HG03280 (cell line): Measurements from ENCODE around the gene PPP1R14C.
"Not testable (repeated sequence)": the region's sequence is repeated elsewhere in the genome, so short reads cannot be mapped to it uniquely, and the experiment has no call there.

Experiments
- ATAC-seq: cut with Tn5 transposase; IDR thresholded peaks from one replicate; pipeline ENCODE4 v1.9.1; 2021; ENCODE audit warnings: mild to moderate bottlenecking, moderate library complexity; ENCODE audit not compliant: unreplicated experiment

The PPP1R14C gene

DNA sequence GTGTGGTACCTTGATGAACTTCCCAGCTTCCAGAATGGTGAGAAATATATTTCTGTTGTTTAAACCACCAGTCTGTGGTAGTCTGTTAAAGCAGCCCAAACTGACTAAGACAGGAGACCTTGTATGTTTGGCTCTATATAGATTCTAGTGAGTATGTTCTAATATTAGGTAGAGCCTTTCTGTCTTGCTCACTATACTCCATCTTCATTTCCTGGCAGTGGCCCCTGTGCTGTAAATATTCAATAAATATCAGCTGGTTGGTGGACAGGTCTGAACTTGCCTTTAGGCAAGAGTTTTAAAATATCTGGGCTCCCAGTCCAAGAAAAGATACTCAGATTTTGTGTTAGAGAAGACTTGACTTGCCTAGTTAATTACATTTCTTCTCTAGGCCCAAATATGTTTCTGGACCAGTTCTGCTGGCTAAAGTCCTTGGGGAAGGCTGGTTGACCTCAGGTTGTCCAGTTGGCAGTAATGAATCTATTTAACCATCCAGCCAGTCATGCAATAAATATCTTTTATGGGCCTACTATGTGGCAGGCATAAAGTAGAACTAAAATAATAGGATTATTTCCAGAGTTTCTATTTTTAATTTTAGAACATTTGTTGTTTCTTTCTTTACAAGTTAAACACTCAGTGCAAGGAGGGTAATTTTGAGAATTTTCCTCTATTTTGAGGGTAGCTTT lies 22.3 kb downstream of the PPP1R14C start:
- no peak for ATAC-seq

DNA sequence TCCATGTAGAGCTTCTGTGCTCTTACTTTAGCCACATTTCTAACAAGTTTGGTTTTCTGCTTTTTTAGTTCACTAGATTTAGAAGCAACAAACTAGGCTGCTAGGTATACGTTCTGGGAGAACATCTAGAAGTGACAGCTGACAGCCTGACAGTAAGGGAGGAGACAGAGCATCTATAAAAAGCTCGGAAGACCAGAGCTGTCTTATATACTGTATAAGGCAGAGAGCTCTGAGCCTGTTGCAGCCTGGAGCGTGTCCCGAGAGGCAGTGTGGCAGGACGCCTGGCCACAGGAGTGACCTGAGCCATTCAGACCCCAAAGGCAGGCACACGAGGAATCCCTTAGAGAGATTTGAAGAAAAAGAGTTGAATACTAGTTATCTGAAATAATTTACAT lies 24.6 kb downstream of the PPP1R14C start:
- no peak for ATAC-seq

- no peak for ATAC-seq
These were observed 26.3 kb downstream of the PPP1R14C start for GRCh38 chr6:150169181-150169580.

- no peak for ATAC-seq
These were observed 26.8 kb downstream of the PPP1R14C start for GRCh38 chr6:150169609-150170008.

DNA sequence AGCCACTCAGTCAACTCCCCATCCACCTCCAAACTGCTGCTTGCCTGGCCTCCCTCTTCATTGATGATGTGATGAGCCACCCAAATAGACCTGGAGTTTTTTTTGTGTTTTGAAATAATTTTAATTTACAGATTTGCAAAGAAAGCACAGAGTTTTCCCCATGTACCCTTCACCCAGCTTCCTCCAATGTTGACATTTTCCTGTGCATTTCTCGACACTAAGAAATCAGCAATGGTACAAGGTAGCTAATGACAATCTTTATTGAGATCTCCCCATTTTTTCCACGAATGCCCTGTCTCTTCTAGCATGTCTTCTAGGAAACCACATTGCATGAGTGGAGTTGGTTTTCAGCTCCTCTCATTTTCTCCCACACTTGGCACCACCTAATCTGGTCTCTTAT lies 30.1 kb downstream of the PPP1R14C start:
- no peak for ATAC-seq

- no peak for ATAC-seq
These were observed 32.8 kb downstream of the PPP1R14C start for GRCh38 chr6:150175586-150176151.

- ATAC-seq: no peak
These were observed 33.3 kb downstream of the PPP1R14C start for GRCh38 chr6:150176152-150176551.

GRCh38 chr6:150176659-150177058 lies 33.8 kb downstream of the PPP1R14C start:
- ATAC-seq: no peak

DNA sequence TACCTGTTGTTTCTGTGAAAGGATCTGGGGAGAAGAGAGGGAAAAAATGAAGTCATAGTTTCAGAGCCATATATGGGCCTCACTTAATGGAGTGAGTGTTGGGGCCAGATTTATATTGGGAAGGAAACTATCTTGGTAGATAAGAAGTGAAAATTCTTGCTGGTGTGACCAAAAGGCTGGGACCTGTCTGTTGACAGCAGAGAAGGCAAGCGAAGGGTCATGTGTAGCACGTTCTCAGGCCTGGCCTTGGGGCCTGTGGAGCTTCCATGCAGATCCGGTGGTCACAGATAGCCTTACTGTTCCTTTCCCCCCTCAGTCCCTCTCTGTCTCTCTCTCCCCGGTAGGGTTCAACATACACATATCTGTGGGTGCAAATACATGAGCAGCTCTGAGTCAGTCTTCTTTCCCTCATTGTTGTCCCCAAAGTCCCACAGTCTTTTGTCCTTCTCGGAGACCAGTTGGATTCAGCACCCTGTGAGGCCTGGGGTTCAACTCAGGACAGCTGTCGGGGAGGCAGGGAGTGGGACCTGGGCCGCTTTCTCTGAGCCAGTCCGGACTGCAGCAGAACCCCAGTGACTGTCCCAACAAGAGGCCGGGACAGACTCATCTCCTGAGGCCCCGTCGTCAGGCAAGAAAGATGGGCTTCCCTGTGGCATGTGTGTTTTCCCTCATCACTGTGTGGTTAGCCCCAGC lies 34.6 kb downstream of the PPP1R14C start:
- ATAC-seq: no peak

- no peak for ATAC-seq
These were observed 35.2 kb downstream of the PPP1R14C start for GRCh38 chr6:150177952-150178520.

DNA sequence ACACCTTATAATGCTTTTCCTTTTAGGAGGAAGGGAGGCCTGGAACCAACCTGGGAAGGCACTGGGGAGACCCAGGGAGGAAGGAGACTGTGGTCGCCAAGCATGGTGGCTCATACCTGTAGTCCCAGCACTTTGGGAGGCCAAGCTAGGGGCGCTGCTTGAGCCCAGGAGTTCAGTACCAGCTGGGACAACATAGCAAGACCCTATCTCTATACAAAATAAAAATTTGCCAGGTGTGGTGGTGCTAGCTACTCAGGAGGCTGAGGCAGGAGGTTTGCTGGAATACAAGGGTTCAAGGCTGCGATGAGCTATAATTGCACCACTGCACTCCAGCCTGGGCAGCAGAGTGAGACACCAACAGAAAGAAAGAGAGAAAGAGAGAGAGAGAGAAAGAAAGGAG lies 36.2 kb downstream of the PPP1R14C start:
- ATAC-seq: no peak

- not testable (repeated sequence) for ATAC-seq
These were observed 37.1 kb downstream of the PPP1R14C start for GRCh38 chr6:150179907-150180424.

GRCh38 chr6:150180517-150180916 lies 37.7 kb downstream of the PPP1R14C start:
- ATAC-seq: no peak

DNA sequence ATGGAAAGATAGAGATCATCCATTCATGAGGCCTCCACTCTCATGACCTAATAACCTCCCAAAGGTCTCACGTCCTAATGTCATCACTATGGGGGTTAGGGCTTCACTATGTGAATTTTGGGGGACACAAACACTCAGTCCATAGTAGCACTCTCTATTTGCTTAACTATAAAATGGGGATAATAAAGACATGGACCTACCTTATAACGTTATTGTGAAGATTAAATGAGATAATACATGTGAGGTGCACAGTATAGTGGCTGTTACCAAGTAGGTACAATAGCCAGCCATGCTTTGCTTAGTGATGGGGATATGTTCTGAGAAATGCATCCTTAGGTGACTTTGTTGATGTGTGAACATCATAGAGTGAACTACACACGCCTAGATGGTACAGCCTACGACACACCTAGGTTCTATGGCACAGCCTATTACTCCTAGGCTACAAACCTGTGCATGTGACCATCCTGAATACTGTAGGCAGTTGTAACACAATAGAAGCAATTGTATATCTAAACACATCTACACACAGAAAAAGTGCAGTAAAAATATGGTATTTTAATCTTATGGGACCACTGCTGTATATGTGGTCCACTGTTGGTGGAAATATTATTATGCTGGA lies 39.7 kb downstream of the PPP1R14C start:
- no peak for ATAC-seq

GRCh38 chr6:150183105-150183504 lies 40.3 kb downstream of the PPP1R14C start:
- ATAC-seq: no peak

- ATAC-seq: no peak
These were observed 41.1 kb downstream of the PPP1R14C start for GRCh38 chr6:150183966-150184365.

GRCh38 chr6:150184850-150185731 lies 42.2 kb downstream of the PPP1R14C start:
- no peak for ATAC-seq

GRCh38 chr6:150185732-150186117 lies 42.9 kb downstream of the PPP1R14C start:
- ATAC-seq: no peak

DNA sequence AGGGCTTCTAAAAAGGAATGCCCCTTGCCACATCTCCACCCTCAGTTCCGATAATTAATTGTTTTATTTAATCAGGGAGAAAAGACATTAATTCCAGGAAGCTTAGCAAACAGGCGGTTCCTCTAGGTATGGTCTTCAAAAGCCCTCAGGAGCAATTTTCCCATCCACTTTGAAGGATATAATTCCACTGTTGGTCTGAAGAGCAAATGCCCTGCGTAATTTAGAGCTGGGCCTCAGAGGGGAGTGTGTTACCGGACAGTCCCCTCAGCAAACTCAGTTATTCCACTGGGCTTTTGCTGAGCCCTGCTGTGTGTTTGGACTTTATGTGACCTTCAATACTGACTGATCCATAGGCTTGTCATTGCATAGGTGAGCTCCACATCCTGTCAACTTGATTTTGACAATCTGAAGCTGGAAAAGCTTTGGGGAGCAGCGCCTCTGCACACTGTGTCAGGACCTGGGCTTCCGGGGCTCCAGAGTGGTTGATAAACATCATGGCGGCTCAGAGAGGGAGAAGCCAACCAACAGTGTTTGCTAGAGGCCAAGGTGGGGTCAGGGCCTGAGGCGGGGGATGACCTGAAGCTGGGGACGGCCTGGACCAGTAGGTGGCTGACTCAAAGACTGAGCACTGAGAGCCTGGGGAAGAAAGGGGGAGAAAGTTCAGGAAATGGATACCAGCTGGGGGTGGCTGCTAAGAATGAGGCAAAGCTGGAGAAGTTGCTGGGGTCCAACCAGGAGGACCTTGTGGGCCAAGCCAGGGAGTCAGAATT lies 43.5 kb downstream of the PPP1R14C start:
- ATAC-seq: no peak

- not testable (repeated sequence) for ATAC-seq
These were observed 44.6 kb downstream of the PPP1R14C start for GRCh38 chr6:150187433-150187832.
